GM19463 (cell line): Measurements from ENCODE around the gene CYP27C1.
"Not testable (repeated sequence)": the region's sequence is repeated elsewhere in the genome, so short reads cannot be mapped to it uniquely, and the experiment has no call there.

Experiments
- ATAC-seq: cut with Tn5 transposase; IDR thresholded peaks from one replicate; pipeline ENCODE4 v1.9.1; 2021; ENCODE audit warnings: mild to moderate bottlenecking, moderate library complexity; ENCODE audit not compliant: unreplicated experiment

CYP27C1 gene

GRCh38 chr2:127224135-127224534 is 4.0 kb upstream of the CYP27C1 start:
- not testable (repeated sequence) for ATAC-seq

GRCh38 chr2:127220768-127221527 is 849 bp upstream of the CYP27C1 start:
- no peak for ATAC-seq

- ATAC-seq = no peak
Observed at GRCh38 chr2:127219171-127220070, 678 bp downstream of the CYP27C1 start.

GRCh38 chr2:127218812-127219170 is 1.3 kb downstream of the CYP27C1 start:
- no peak for ATAC-seq

GRCh38 chr2:127217470-127218325 is 2.4 kb downstream of the CYP27C1 start:
- ATAC-seq = no peak

- no peak for ATAC-seq
Observed at GRCh38 chr2:127216593-127216992, 3.5 kb downstream of the CYP27C1 start.

GRCh38 chr2:127216095-127216494 is 4.0 kb downstream of the CYP27C1 start:
- no peak for ATAC-seq

GRCh38 chr2:127214201-127214600 is 5.9 kb downstream of the CYP27C1 start:
- not testable (repeated sequence) for ATAC-seq

- no peak for ATAC-seq
Observed at GRCh38 chr2:127208313-127208712, 11.8 kb downstream of the CYP27C1 start.

GRCh38 chr2:127205218-127206125 is 14.6 kb downstream of the CYP27C1 start:
- ATAC-seq = no peak

- no peak for ATAC-seq
Observed at GRCh38 chr2:127201452-127201851, 18.6 kb downstream of the CYP27C1 start.

- no peak for ATAC-seq
Observed at GRCh38 chr2:127200962-127201361, 19.1 kb downstream of the CYP27C1 start.

- ATAC-seq = no peak
Observed at GRCh38 chr2:127199223-127199622, 20.9 kb downstream of the CYP27C1 start.

- ATAC-seq = peak; percentile 89
Observed at GRCh38 chr2:127197475-127198385, 22.4 kb downstream of the CYP27C1 start.

- no peak for ATAC-seq
Observed at GRCh38 chr2:127196998-127197397, 23.1 kb downstream of the CYP27C1 start.

- ATAC-seq = no peak
Observed at GRCh38 chr2:127196549-127196948, 23.6 kb downstream of the CYP27C1 start.

GRCh38 chr2:127195140-127196074 is 24.7 kb downstream of the CYP27C1 start:
- ATAC-seq = no peak

GRCh38 chr2:127194447-127194846 is 25.7 kb downstream of the CYP27C1 start:
- no peak for ATAC-seq
